ENCODE data around the gene NCKAP5. TPM values are rescaled to one million over a fixed set of nuclear protein-coding genes. Genes with fewer than 3 reads are reported as not detected.
A peak's percentile ranks its signal among the peaks of the same experiment; 100 is the strongest.

NCKAP5 gene
- total and polyA plus RNA-seq, 9 of the 15 experiments (the other 6 are each of a cell fraction or from before 2014, with no cell fraction given) = not detected

DNA sequence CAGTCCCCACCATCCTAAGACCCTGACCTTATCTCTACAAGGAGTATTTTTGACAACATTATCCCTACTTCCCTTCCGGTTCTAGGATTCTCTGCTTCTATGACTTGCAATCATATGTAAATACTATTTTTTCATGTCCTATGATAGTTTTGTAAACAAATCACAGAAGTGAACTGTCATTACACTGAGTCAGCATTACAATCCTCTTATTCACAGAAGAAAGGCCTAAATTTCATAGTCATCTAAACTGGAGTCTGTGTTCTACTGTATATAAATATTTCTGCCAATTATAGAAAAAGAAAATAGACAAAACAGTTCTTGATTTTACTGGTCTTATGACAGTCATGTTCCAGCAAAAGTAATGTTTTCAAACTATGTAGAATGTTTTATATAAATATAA is 265.1 kb downstream of the NCKAP5 start:
- 0% methylated on average over 1 of the region's 1 CpG for WGBS (ENCODE audit: insufficient coverage, low coverage, missing lambda C conversion rate)
- FAIRE-seq = no peak

DNA sequence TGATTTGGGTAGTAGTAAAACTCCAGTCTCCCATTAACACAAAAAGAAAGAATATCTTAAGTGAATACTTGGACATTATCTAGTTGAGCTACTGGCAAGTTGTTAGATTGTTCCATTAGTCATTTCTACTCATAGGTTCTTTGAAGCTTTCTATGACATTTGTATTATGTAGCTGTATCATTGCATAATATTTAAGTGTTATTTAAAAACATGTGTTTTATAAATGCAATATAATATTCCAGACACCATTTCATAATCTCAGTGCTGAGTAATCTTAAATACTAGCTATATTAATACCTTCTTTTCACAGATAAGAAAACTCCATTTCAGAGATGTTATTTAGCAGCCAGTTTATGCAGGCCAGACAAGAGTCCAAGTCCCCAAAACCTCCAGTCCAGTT is 271.9 kb downstream of the NCKAP5 start:
- Histone ChIP-seq H3K27me3 (ENCODE audit: control insufficient read depth in 2 of 2, insufficient read depth in 2 of 2, low read length in 2 of 2) (no peaks in the 10 kb centered on the region), H3K4me2 (ENCODE audit: insufficient read depth, low read length) (no peak overlapping the region), H2AFZ (ENCODE audit: low read depth, low read length) (no peak overlapping the region), H3K4me1 (replicated peaks in 1 of 2; ENCODE audit: control insufficient read depth in 2 of 2, insufficient read depth in 2 of 2, low read length in 2 of 2) (no peaks in the 10 kb centered on the region), H3K36me3 (ENCODE audit: control insufficient read depth, insufficient read depth, low read length) (no peaks in the 10 kb centered on the region), H3K9ac (ENCODE audit: insufficient read depth in 1 of 2, low read depth in 2 of 2, low read length in 2 of 2) (no peak overlapping the region), H3K9me1 (ENCODE audit: control insufficient read depth, insufficient read depth, low read length) (no peaks in the 10 kb centered on the region), H4K20me1 (replicated peaks; ENCODE audit: control insufficient read depth, insufficient read depth, low read length) (no peaks in the 10 kb centered on the region), H3K79me2 (ENCODE audit: control insufficient read depth, insufficient read depth, low read length) (no peaks in the 10 kb centered on the region), H3K27ac (ENCODE audit: extremely low read depth, low read depth, low read length) (no peak overlapping the region), H3K4me3 (no peak overlapping the region), H3K9me3 (replicated peaks; ENCODE audit: control insufficient read depth, insufficient read depth, low read depth, low read length) (no peaks in the 10 kb centered on the region)
- ChIA-PET CTCF (ENCODE audit: low intra/inter-chr PET ratio) (no interaction called here), POLR2A (interaction anchor here (0.6 kb wide), 1 partner anchor 1055 kb away, joined by 4 read pairs; no protein-coding TSS in a partner anchor)
- intact Hi-C loops (cut with micrococcal nuclease) = no loop called here
- no peak for ATAC-seq
- BruUV-seq (replicated peaks) = no TSS peak
- in situ Hi-C loops (cut with MboI) = no loop called here
- FAIRE-seq = no peak
- DNase-seq (ENCODE audit: extremely low read depth in 1 of 4, low spot score in 3 of 4) = no peak
- TF ChIP-seq TGIF2 (CRISPR knock-in tag; IDR thresholded peaks at IDR 0.05) (no peak), CHCHD3 (CRISPR knock-in tag; IDR thresholded peaks at IDR 0.05) (no peak), POLR2AphosphoS2 (IDR thresholded peaks at IDR 0.05; ENCODE audit: low read length) (no peak), U2AF1 (optimal IDR thresholded peaks at IDR 0.05; ENCODE audit: low read depth, low read length) (no peak), ZNF347 (CRISPR knock-in tag; IDR thresholded peaks at IDR 0.05; ENCODE audit: low read depth) (no peak)

More for the DNA sequence above, 265.1 kb downstream of the NCKAP5 start:
- H3K79me2 ChIP-seq (ENCODE audit: control insufficient read depth, insufficient read depth, low read length) = no peaks in the 10 kb centered on the region
- no peak for DNase-seq (ENCODE audit: extremely low read depth in 1 of 4, low spot score in 3 of 4)
- ATAC-seq = no peak
- no peaks in the 10 kb centered on the region for H3K9me1 ChIP-seq (ENCODE audit: control insufficient read depth, insufficient read depth, low read length)
- H3K4me1 ChIP-seq (replicated peaks in 1 of 2; ENCODE audit: control insufficient read depth in 2 of 2, insufficient read depth in 2 of 2, low read length in 2 of 2) = no peaks in the 10 kb centered on the region
- H3K4me3 ChIP-seq = no peak overlapping the region
- TF ChIP-seq, protein P1, sequence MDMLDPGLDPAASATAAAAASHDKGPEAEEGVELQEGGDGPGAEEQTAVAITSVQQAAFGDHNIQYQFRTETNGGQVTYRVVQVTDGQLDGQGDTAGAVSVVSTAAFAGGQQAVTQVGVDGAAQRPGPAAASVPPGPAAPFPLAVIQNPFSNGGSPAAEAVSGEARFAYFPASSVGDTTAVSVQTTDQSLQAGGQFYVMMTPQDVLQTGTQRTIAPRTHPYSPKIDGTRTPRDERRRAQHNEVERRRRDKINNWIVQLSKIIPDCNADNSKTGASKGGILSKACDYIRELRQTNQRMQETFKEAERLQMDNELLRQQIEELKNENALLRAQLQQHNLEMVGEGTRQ (CRISPR knock-in tag; IDR thresholded peaks at IDR 0.05) = no peak
- TF ChIP-seq RNF2 (IDR thresholded peaks at IDR 0.05) = no peak
- TF ChIP-seq, protein P2, sequence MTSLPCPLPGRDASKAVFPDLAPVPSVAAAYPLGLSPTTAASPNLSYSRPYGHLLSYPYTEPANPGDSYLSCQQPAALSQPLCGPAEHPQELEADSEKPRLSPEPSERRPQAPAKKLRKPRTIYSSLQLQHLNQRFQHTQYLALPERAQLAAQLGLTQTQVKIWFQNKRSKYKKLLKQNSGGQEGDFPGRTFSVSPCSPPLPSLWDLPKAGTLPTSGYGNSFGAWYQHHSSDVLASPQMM (CRISPR knock-in tag; IDR thresholded peaks at IDR 0.05) = no peak
- TF ChIP-seq EP400 (IDR thresholded peaks at IDR 0.05) = no peak
- no peak for TF ChIP-seq HMGN3 (IDR thresholded peaks at IDR 0.05; ENCODE audit: borderline replicate concordance, extremely low read depth, insufficient read length, low read depth, low read length)
- no peak for TF ChIP-seq NCOA6 (IDR thresholded peaks at IDR 0.05)
- TF ChIP-seq ZNF316 (IDR thresholded peaks at IDR 0.05) = peak; percentile 56
- in situ Hi-C loops (cut with MboI) = no loop called here
- H3K9me3 ChIP-seq (replicated peaks; ENCODE audit: control insufficient read depth, insufficient read depth, low read depth, low read length) = no peaks in the 10 kb centered on the region
- no peak overlapping the region for H2AFZ ChIP-seq (ENCODE audit: low read depth, low read length)
- no peak overlapping the region for H3K9ac ChIP-seq (ENCODE audit: insufficient read depth in 1 of 2, low read depth in 2 of 2, low read length in 2 of 2)
- intact Hi-C loops (cut with micrococcal nuclease) = no loop called here
- ChIA-PET POLR2A (no interaction called here), CTCF (ENCODE audit: low intra/inter-chr PET ratio) (no interaction called here)
- no peaks in the 10 kb centered on the region for H3K36me3 ChIP-seq (ENCODE audit: control insufficient read depth, insufficient read depth, low read length)
- no peak overlapping the region for H3K4me2 ChIP-seq (ENCODE audit: insufficient read depth, low read length)
- H4K20me1 ChIP-seq (replicated peaks; ENCODE audit: control insufficient read depth, insufficient read depth, low read length) = no peaks in the 10 kb centered on the region
- no peaks in the 10 kb centered on the region for H3K27me3 ChIP-seq (ENCODE audit: control insufficient read depth in 2 of 2, insufficient read depth in 2 of 2, low read length in 2 of 2)
- no peak overlapping the region for H3K27ac ChIP-seq (ENCODE audit: extremely low read depth, low read depth, low read length)
- no TSS peak for BruUV-seq (replicated peaks)

Data from K562 (cell line).